ENCODE results near the gene SLC26A6. TPM values are rescaled to one million over a fixed set of nuclear protein-coding genes. Genes with fewer than 3 reads are reported as not detected.

The SLC26A6 gene
- total and polyA plus RNA-seq, 10 of the 15 experiments (the other 5 are each of a cell fraction or from before 2014, with no cell fraction given) = 2.1 to 24.9 (median 13.3) TPM

DNA sequence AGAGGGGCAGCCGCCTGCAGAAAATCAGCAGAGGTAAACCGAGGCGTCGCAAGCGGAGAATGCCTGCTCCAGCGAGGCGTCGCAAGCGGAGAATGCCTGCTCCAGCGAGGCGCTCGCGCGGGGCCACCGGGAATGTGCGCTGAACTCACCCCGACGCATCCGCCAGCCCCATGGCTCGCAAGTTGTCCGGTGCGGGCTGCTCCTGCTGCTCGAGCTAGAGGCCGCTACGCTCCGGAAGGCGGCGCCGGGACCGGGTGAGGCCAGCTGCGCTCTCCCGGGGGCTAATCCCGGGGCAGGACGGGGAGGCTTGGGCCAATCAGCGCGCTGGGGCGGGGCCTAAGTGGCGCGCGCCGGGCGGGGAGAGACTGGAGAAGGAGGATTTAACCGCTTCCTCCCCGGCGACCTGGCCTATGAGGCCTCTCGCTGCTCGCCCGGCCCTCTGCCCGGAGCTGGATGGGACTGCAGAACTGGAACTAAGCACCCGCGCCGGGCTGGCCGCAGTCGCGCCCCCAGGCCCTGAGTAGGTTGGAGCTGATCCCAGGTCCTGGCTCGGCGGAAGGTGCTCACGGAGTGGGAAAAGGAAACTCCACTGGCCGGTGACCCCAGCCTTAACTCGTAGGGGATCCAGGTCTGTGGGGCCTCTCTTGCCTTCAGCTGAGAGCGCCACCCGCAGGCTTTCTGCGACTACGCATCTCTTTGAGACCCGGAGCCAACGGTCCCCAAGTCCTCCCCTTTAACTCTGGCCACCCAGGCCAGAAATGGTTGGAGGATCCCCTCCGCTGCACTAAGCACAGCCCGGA is at the start of gene SLC26A6 (continued):
- TF ChIP-seq, protein P1, sequence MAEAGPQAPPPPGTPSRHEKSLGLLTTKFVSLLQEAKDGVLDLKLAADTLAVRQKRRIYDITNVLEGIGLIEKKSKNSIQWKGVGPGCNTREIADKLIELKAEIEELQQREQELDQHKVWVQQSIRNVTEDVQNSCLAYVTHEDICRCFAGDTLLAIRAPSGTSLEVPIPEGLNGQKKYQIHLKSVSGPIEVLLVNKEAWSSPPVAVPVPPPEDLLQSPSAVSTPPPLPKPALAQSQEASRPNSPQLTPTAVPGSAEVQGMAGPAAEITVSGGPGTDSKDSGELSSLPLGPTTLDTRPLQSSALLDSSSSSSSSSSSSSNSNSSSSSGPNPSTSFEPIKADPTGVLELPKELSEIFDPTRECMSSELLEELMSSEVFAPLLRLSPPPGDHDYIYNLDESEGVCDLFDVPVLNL (IDR thresholded peaks at IDR 0.05; ENCODE audit: low read depth, low read length) = 0 out of 2 replicates have a peak, but pooled peaks have one; percentile 48
- TF ChIP-seq CHD4 (IDR thresholded peaks at IDR 0.05) = no peak
- no peak for TF ChIP-seq JUNB (IDR thresholded peaks at IDR 0.05)
- TF ChIP-seq LARP7 (IDR thresholded peaks at IDR 0.05) = peak; percentile 87
- 0 out of 2 replicates have a peak, but pooled peaks have one; percentile 27 for TF ChIP-seq IRF4 (IDR thresholded peaks at IDR 0.05; ENCODE audit: low read depth, low read length)
- TF ChIP-seq KLF5 (IDR thresholded peaks at IDR 0.05; ENCODE audit: partially characterized antibody) = no peak
- TF ChIP-seq, protein P2, sequence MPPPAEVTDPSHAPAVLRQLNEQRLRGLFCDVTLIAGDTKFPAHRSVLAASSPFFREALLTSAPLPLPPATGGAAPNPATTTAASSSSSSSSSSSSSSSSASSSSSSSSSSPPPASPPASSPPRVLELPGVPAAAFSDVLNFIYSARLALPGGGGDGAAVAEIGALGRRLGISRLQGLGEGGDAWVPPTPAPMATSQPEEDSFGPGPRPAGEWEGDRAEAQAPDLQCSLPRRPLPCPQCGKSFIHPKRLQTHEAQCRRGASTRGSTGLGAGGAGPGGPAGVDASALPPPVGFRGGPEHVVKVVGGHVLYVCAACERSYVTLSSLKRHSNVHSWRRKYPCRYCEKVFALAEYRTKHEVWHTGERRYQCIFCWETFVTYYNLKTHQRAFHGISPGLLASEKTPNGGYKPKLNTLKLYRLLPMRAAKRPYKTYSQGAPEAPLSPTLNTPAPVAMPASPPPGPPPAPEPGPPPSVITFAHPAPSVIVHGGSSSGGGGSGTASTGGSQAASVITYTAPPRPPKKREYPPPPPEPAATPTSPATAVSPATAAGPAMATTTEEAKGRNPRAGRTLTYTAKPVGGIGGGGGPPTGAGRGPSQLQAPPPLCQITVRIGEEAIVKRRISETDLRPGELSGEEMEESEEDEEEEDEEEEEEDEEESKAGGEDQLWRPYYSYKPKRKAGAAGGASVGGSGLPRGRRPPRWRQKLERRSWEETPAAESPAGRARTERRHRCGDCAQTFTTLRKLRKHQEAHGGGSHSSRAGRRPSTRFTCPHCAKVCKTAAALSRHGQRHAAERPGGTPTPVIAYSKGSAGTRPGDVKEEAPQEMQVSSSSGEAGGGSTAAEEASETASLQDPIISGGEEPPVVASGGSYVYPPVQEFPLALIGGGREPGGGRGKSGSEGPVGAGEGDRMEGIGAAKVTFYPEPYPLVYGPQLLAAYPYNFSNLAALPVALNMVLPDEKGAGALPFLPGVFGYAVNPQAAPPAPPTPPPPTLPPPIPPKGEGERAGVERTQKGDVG (CRISPR knock-in tag; IDR thresholded peaks at IDR 0.05) = no peak
- no peak for TF ChIP-seq CEBPB (IDR thresholded peaks at IDR 0.05; ENCODE audit: borderline replicate concordance in 1 of 2, low read depth in 2 of 2, low read length in 2 of 2)
- no peak; the same call in 1 of the 2 replicates for TF ChIP-seq ZNF217 (IDR thresholded peaks at IDR 0.05)
- TF ChIP-seq RFX5 (IDR thresholded peaks at IDR 0.05; ENCODE audit: low read depth, low read length) = 0 out of 2 replicates have a peak, but pooled peaks have one; percentile 28
- TF ChIP-seq MXI1 (IDR thresholded peaks at IDR 0.05; ENCODE audit: low read depth, low read length) = no peak
- TF ChIP-seq POLR2A (IDR thresholded peaks at IDR 0.05; ENCODE audit: low read depth, low read length) = peak; percentile 77
- peak; percentile 74; the same call in 1 of the 2 replicates for TF ChIP-seq ZNF207 (IDR thresholded peaks at IDR 0.05; ENCODE audit: borderline replicate concordance)
- no peak for TF ChIP-seq BMI1 (IDR thresholded peaks at IDR 0.05; ENCODE audit: borderline replicate concordance)
- TF ChIP-seq YY1 (IDR thresholded peaks at IDR 0.05; ENCODE audit: low read depth, low read length) = peak; percentile 30; the same call in 1 of the 2 replicates
- no peak for TF ChIP-seq NR2C2 (IDR thresholded peaks at IDR 0.05; ENCODE audit: borderline replicate concordance, control insufficient read depth, insufficient read length, low read depth)
- TF ChIP-seq MEF2B (IDR thresholded peaks at IDR 0.05; ENCODE audit: partially characterized antibody, poor library complexity, severe bottlenecking) = no peak
- peak in 1 of 2 experiments; percentile 40; a peak in 1 of 4 replicates for TF ChIP-seq BHLHE40 (IDR thresholded peaks at IDR 0.05; ENCODE audit: borderline replicate concordance in 1 of 2, low read depth in 2 of 2, low read length in 1 of 2)
- peak; percentile 77 for TF ChIP-seq NBN (IDR thresholded peaks at IDR 0.05)
- peak; percentile 33; the same call in 1 of the 2 replicates for TF ChIP-seq CBFB (IDR thresholded peaks at IDR 0.05; ENCODE audit: low read depth)
- no peak for TF ChIP-seq TBL1XR1 (IDR thresholded peaks at IDR 0.05; ENCODE audit: low read depth, low read length)
- no peak for TF ChIP-seq ZNF24 (IDR thresholded peaks at IDR 0.05)
